Right renal cortex interstitium (tissue), 3 donors: Measurements from ENCODE around the gene TUBE1. TPM values are rescaled to one million over a fixed set of nuclear protein-coding genes. Genes with fewer than 3 reads are reported as not detected.

Experiments used
- DNase-seq, 3 donors: peaks; one replicate each; pipeline ENCODE4 v3.0.0-alpha.2; 2013; ENCODE audit warnings: low read depth in 3 of 3, low spot score in 2 of 3
- polyA plus RNA-seq, 3 donors: library from polyadenylated mRNA; unstranded; fragments of 120-200 nt; gene quantifications; one replicate each; pipeline ENCODE4 v1.2.1, GENCODE V29; 2013; ENCODE audit not compliant: insufficient read length in 3 of 3

The TUBE1 gene
- polyA plus RNA-seq, 3 donors, result 24.1 to 27.9 (median 27.4) TPM

GRCh38 chr6:112037783-112038216 lies 49.5 kb downstream of the TUBE1 start:
- DNase-seq, result no peak

GRCh38 chr6:112036088-112036637 lies 51.1 kb downstream of the TUBE1 start:
- no peak for DNase-seq

GRCh38 chr6:112034616-112034995 lies 52.7 kb downstream of the TUBE1 start:
- no peak for DNase-seq

GRCh38 chr6:112033791-112034615 lies 53.3 kb downstream of the TUBE1 start:
- DNase-seq, result no peak

- no peak for DNase-seq
These were observed 54.6 kb downstream of the TUBE1 start for GRCh38 chr6:112032728-112033127.

- DNase-seq, result no peak
These were observed 55.3 kb downstream of the TUBE1 start for GRCh38 chr6:112031960-112032359.

- DNase-seq, result no peak
These were observed 56.2 kb downstream of the TUBE1 start for GRCh38 chr6:112030961-112031660.

- DNase-seq, result no peak
These were observed 56.9 kb downstream of the TUBE1 start for GRCh38 chr6:112030206-112030960.

- DNase-seq, result no peak
These were observed 58.0 kb downstream of the TUBE1 start for GRCh38 chr6:112029045-112029822.

- no peak for DNase-seq
These were observed 59.2 kb downstream of the TUBE1 start for GRCh38 chr6:112027942-112028674.

- DNase-seq, result no peak
These were observed 60.3 kb downstream of the TUBE1 start for GRCh38 chr6:112026933-112027332.

- DNase-seq, result no peak
These were observed 62.8 kb downstream of the TUBE1 start for GRCh38 chr6:112024464-112024863.

- no peak for DNase-seq
These were observed 64.5 kb downstream of the TUBE1 start for GRCh38 chr6:112022749-112023148.

GRCh38 chr6:112021691-112022310 lies 65.5 kb downstream of the TUBE1 start:
- DNase-seq, result no peak

Other genes with a start within 250 kb of the TUBE1 start
- 100 to 1,000 TPM; 162 to 190 (median 187) TPM for gene FYN, start 214.0 kb downstream of the TUBE1 start, polyA plus RNA-seq
- gene CCN6, start 33.4 kb downstream of the TUBE1 start, polyA plus RNA-seq, result 1 to 10 TPM; 1.9 to 4.3 (median 3.9) TPM
- 10 to 100 TPM; 45.4 to 58.3 (median 52.5) TPM for gene FAM229B, start 109 bp upstream of the TUBE1 start, polyA plus RNA-seq
- gene LAMA4, start 167.1 kb upstream of the TUBE1 start, polyA plus RNA-seq, result 10 to 100 TPM; 78.7 to 97.0 (median 83.5) TPM